Bronchus fibroblast of lung (primary cell): ENCODE results near the gene PSMG4. TPM values are rescaled to one million over a fixed set of nuclear protein-coding genes. Genes with fewer than 3 reads are reported as not detected.

Experiments
- total RNA-seq: library from RNA; depleted of rRNA; stranded (reverse); fragments of >200 nt; gene quantifications from 2 replicates; pipeline ENCODE4 v1.2.3, GENCODE V29; 2015

The PSMG4 gene, protein sequence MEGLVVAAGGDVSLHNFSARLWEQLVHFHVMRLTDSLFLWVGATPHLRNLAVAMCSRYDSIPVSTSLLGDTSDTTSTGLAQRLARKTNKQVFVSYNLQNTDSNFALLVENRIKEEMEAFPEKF
- total RNA-seq = 29.3 and 29.4 TPM in 2 replicates

DNA sequence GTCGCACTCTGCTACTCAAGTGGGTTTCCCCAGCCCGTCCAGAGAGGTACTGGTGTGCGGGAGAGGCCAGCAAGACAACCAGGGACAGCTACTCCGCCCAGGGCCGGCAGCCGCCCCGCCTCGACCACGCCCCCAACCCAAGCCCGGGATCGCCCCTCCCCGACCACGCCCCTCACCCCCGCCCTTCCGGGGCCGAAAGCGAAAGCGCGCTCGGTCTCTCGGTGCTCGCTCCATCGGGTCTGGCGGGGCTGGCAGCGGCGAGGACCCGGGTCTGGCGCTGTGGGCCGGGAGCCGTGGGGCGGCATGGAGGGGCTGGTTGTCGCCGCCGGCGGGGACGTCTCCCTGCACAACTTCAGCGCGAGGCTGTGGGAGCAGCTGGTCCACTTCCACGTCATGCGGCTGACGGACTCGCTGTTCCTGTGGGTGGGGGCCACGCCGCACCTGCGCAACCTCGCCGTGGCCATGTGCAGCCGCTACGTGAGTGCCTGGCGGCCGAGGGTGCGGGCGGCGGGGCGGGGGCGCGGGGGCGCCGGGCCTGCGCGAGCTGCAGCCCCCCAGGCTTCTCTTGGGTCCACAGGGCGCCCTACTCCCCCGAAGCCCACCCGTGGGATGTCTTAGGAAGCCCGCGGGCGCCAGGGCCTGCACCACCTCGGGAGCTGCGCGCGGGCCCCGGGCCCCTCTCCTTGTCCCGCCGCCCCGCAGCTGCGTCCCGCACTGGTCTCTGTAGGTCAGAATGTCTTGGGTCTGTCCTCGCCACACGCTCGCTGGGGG is at the start of gene PSMG4:
Gene PSMG4, plus strand, starts transcription at position 228 of the 771 bp plus-strand sequence. Its CDS starts 76 bp downstream, at position 304.

DNA sequence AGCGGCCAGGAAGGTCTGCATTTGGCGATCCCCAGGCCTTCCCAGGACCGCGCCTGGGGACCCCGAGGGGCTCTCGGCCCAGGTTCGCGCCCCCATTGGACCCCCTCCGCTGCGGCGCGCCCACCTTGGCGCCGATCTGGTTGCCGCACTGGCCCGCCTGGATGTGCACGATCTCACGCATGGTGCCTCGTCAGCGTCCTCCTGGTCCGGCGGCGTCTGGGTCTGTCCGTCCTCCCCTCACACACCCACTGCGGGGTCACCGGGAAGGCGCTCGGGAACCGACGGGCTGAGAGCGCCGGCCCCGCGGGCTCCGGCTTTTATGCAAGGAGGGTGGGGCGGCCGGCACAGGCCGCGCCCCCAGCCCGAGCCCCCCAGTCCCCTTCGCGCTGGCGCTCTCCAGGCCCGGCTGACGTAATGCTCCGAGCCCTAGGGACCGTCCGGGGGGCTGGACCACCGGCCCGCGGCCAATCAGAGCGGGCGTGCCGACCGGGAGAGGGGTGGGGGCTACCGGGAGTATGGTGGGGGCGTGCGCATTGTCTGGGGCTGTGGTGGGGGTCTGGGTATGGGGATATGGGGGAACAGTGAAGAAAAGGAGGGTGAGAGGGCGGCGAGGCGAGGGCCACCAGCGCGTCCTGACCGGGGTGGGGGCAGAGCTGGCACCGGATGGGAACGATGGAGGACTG is 31.2 kb upstream of the PSMG4 start, which contains the start of gene TUBB2B:
Gene TUBB2B, minus strand, starts transcription at position 291 of the 683 bp plus-strand sequence. Its CDS starts 110 bp downstream, at position 181.

Other genes starting within 250 kb of the PSMG4 start
- gene RIPK1, start 190.5 kb upstream of the PSMG4 start, total RNA-seq = 11.1 and 12.6 TPM in 2 replicates
- 12.2 and 13.4 TPM in 2 replicates for gene BPHL, start 140.2 kb upstream of the PSMG4 start, total RNA-seq
- 226 and 228 TPM in 2 replicates for gene TUBB2A, start 101.4 kb upstream of the PSMG4 start, total RNA-seq
- 40.7 and 41.9 TPM in 2 replicates for gene TUBB2B, start 31.3 kb upstream of the PSMG4 start, total RNA-seq
- gene SLC22A23, start 198.1 kb downstream of the PSMG4 start, total RNA-seq = under 0.01 and 0.17 TPM in 2 replicates